GM23338 (cell line): ENCODE measurements around the gene MICAL2. TPM values are rescaled to one million over a fixed set of nuclear protein-coding genes. Genes with fewer than 3 reads are reported as not detected.

Experiments
- ATAC-seq: fragments of 200-7000 bp; cut with Tn5 transposase; 3 replicates; pipeline ENCODE4 v1.9.1; 2020
- DNase-seq: peaks from one replicate; pipeline ENCODE4 v3.0.0-alpha.2; 2015; ENCODE audit warnings: low spot score
- H2AFZ ChIP-seq: fragments of 200-600 bp; sonication (generic); 2 replicates; pipeline ENCODE4 v1.8.0; 2016; ENCODE audit warnings: antibody characterized with exemption, mild to moderate bottlenecking, moderate library complexity
- H3F3A ChIP-seq: fragments of 200-600 bp; sonication (generic); replicated peaks from 2 replicates; pipeline ENCODE4 v1.8.0; 2017; ENCODE audit warnings: antibody characterized with exemption, mixed run types, low read depth
- H3K27ac ChIP-seq: fragments of 200-600 bp; sonication (generic); 2 replicates; pipeline ENCODE4 v1.6.1; 2016; ENCODE audit warnings: low read depth
- H3K27me3 ChIP-seq: fragments of 200-600 bp; sonication (generic); 2 replicates; pipeline ENCODE4 v1.8.0; 2016; ENCODE audit warnings: mild to moderate bottlenecking, mixed run types, moderate library complexity; ENCODE audit not compliant: insufficient read depth
- H3K36me3 ChIP-seq: fragments of 200-600 bp; sonication (generic); 2 replicates; pipeline ENCODE4 v1.8.0; 2016; ENCODE audit warnings: mild to moderate bottlenecking; ENCODE audit not compliant: insufficient read depth
- H3K4me1 ChIP-seq: fragments of 200-600 bp; sonication (generic); 2 replicates; pipeline ENCODE4 v1.8.0; 2016; ENCODE audit warnings: mild to moderate bottlenecking, moderate library complexity; ENCODE audit not compliant: insufficient read depth
- H3K4me2 ChIP-seq: fragments of 200-600 bp; sonication (generic); 2 replicates; pipeline ENCODE4 v1.7.1; 2017; ENCODE audit warnings: mixed run types
- H3K4me3 ChIP-seq: fragments of 200-600 bp; sonication (generic); 2 replicates; pipeline ENCODE4 v1.6.1; 2016; ENCODE audit warnings: mixed run types
- H3K79me2 ChIP-seq: fragments of 200-600 bp; sonication (generic); replicated peaks from 2 replicates; pipeline ENCODE4 v1.8.0; 2017; ENCODE audit warnings: mild to moderate bottlenecking; ENCODE audit not compliant: insufficient read depth
- H3K9me2 ChIP-seq: fragments of 200-600 bp; sonication (generic); 2 replicates; pipeline ENCODE4 v1.8.0; 2017; ENCODE audit not compliant: insufficient read depth
- H4K20me1 ChIP-seq: fragments of 200-600 bp; sonication (generic); replicated peaks from 2 replicates; pipeline ENCODE4 v1.8.0; 2017; ENCODE audit warnings: mild to moderate bottlenecking; ENCODE audit not compliant: insufficient read depth
- H3K27ac Mint-ChIP-seq: 2 replicates; pipeline ENCODE4 v1.8.0; 2020; ENCODE audit warnings: inconsistent platforms, mild to moderate bottlenecking, moderate library complexity, mixed read lengths
- H3K27me3 Mint-ChIP-seq: 3 replicates; pipeline ENCODE4 v1.8.0; 2022; ENCODE audit warnings: low read depth, mild to moderate bottlenecking, moderate library complexity, mixed read lengths, inconsistent platforms; ENCODE audit not compliant: insufficient read depth, poor library complexity
- H3K36me3 Mint-ChIP-seq: 3 replicates; pipeline ENCODE4 v1.8.0; 2021; ENCODE audit warnings: low read depth, mild to moderate bottlenecking, inconsistent platforms, moderate library complexity, mixed read lengths
- H3K4me1 Mint-ChIP-seq: 3 replicates; pipeline ENCODE4 v1.8.0; 2020; ENCODE audit warnings: mild to moderate bottlenecking, inconsistent platforms, mixed read lengths
- H3K4me3 Mint-ChIP-seq: 3 replicates; pipeline ENCODE4 v1.8.0; 2021; ENCODE audit warnings: moderate library complexity, mild to moderate bottlenecking, inconsistent platforms, mixed read lengths
- H3K9me3 Mint-ChIP-seq: 3 replicates; pipeline ENCODE4 v1.8.0; 2020; ENCODE audit warnings: moderate library complexity, mild to moderate bottlenecking, inconsistent platforms, mixed read lengths
- CREB1 ChIP-seq: fragments of 250-450 bp; sonication (Bioruptor Pico); IDR thresholded peaks from 2 replicates; pipeline ENCODE4 v1.5.0; 2020; ENCODE audit warnings: low read depth, mild to moderate bottlenecking, moderate library complexity
- CTCF ChIP-seq, 2 experiments: fragments of 200-600 bp in 1 of 2; sonication (generic) in 1 of 2; conservative IDR thresholded peaks; 2 replicates each; pipeline versions ENCODE4 v1.5.1 to v1.6.1; 2016 to 2017; ENCODE audit warnings: antibody characterized with exemption in 2 of 2, low read depth in 2 of 2, mild to moderate bottlenecking in 2 of 2, moderate library complexity in 1 of 2
- EZH2 ChIP-seq: fragments of 200-600 bp; sonication (generic); IDR thresholded peaks from one replicate; pipeline ENCODE4 v1.8.0; 2017; ENCODE audit warnings: antibody characterized with exemption, mild to moderate bottlenecking, low read depth; ENCODE audit not compliant: unreplicated experiment
- EZH2phosphoT487 ChIP-seq: fragments of 200-600 bp; sonication (generic); IDR thresholded peaks from one replicate; pipeline ENCODE4 v1.8.1; 2018; ENCODE audit warnings: antibody characterized with exemption; ENCODE audit not compliant: unreplicated experiment
- JUNB ChIP-seq: IDR thresholded peaks from one replicate; pipeline ENCODE4 v1.6.1; 2016; ENCODE audit warnings: antibody characterized with exemption; ENCODE audit not compliant: unreplicated experiment
- POLR2AphosphoS5 ChIP-seq: IDR thresholded peaks from 2 replicates; pipeline ENCODE4 v1.6.1; 2016; ENCODE audit warnings: antibody characterized with exemption, low read depth
- STAT1 ChIP-seq: IDR thresholded peaks from one replicate; pipeline ENCODE4 v1.6.1; 2016; ENCODE audit warnings: antibody characterized with exemption; ENCODE audit not compliant: unreplicated experiment
- ZNF114 ChIP-seq: fragments of 250-450 bp; sonication (Bioruptor Pico); IDR thresholded peaks from 2 replicates; pipeline ENCODE4 v1.5.0; 2020; ENCODE audit warnings: mild to moderate bottlenecking, moderate library complexity
- ZNF331 ChIP-seq: fragments of 250-450 bp; sonication (Bioruptor Pico); IDR thresholded peaks from 2 replicates; pipeline ENCODE4 v1.5.0; 2020; ENCODE audit warnings: low read depth, mild to moderate bottlenecking, moderate library complexity
- polyA plus RNA-seq: library from polyadenylated mRNA; unstranded; fragments of >200 nt; fragmentation: Nextera tagmentation; extraction: Ambion mirVana; gene quantifications from 2 replicates; pipeline ENCODE4 v1.2.1, GENCODE V29; 2016
- total RNA-seq: library from RNA; depleted of rRNA; stranded (reverse); fragments of >200 nt; shearing (Covaris generic); gene quantifications from 2 replicates; pipeline ENCODE4 v1.2.3, GENCODE V29; 2014
- TF ChIP-seq, protein P1 (sequence below): IDR thresholded peaks from 2 replicates; pipeline ENCODE4 v1.6.1; 2016; ENCODE audit warnings: antibody characterized with exemption
- TF ChIP-seq, protein P2 (sequence below): IDR thresholded peaks from one replicate; pipeline ENCODE4 v1.6.1; 2018; ENCODE audit warnings: antibody characterized with exemption; ENCODE audit not compliant: unreplicated experiment

The MICAL2 gene
- total and polyA plus RNA-seq, 2 experiments from 2014 or later, result 0.66 to 1.4 TPM

DNA sequence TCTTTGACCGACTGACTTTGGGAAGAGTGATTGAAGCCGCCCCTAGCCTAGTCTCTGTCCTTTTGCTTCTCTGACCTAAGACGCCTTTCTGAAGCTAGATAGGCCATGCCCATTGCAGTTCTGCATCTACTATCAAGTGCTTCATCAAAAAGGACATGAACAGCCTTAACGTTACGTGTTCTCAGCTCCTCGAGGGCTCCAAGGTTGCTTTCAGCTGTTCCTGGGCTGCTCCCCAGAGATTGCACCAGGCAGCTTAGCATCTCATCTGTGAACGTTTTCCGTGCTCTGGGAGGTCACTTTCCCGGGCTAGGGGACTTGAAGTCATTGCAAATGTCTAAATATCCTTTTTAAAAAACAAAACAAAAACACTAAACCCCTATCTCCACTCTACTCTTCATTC is 13.9 kb downstream of the MICAL2 start:
- H3K27me3 Mint-ChIP-seq, result peaks cover 5% of the 10 kb centered on the region
- Histone ChIP-seq H3F3A (no peaks in the 10 kb centered on the region), H3K4me3 (no peak overlapping the region), H2AFZ (no peak overlapping the region), H3K9me2 (no peaks in the 10 kb centered on the region), H3K36me3 (no peaks in the 10 kb centered on the region), H3K27ac (no peak overlapping the region), H4K20me1 (no peaks in the 10 kb centered on the region), H3K4me2 (no peak overlapping the region), H3K27me3 (no peaks in the 10 kb centered on the region), H3K4me1 (no peaks in the 10 kb centered on the region), H3K79me2 (no peaks in the 10 kb centered on the region)
- no peak overlapping the region for H3K27ac Mint-ChIP-seq
- H3K4me3 Mint-ChIP-seq, result no peak overlapping the region; the same call in 2 of the 3 replicates
- peaks cover 8% of the 10 kb centered on the region for H3K4me1 Mint-ChIP-seq
- no peak for DNase-seq
- H3K36me3 Mint-ChIP-seq, result no peaks in the 10 kb centered on the region
- no peak for ATAC-seq
- H3K9me3 Mint-ChIP-seq, result no peaks in the 10 kb centered on the region
- TF ChIP-seq, protein P1, sequence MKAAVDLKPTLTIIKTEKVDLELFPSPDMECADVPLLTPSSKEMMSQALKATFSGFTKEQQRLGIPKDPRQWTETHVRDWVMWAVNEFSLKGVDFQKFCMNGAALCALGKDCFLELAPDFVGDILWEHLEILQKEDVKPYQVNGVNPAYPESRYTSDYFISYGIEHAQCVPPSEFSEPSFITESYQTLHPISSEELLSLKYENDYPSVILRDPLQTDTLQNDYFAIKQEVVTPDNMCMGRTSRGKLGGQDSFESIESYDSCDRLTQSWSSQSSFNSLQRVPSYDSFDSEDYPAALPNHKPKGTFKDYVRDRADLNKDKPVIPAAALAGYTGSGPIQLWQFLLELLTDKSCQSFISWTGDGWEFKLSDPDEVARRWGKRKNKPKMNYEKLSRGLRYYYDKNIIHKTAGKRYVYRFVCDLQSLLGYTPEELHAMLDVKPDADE, result no peak
- TF ChIP-seq POLR2AphosphoS5 (no peak), ZNF331 (CRISPR knock-in tag) (no peak), JUNB (no peak), EZH2phosphoT487 (no peak), CTCF (conservative IDR thresholded peaks at IDR 0.05; ENCODE audit: low read depth in 2 of 2) (no peak), EZH2 (no peak), ZNF114 (no peak)
- TF ChIP-seq, protein P2, sequence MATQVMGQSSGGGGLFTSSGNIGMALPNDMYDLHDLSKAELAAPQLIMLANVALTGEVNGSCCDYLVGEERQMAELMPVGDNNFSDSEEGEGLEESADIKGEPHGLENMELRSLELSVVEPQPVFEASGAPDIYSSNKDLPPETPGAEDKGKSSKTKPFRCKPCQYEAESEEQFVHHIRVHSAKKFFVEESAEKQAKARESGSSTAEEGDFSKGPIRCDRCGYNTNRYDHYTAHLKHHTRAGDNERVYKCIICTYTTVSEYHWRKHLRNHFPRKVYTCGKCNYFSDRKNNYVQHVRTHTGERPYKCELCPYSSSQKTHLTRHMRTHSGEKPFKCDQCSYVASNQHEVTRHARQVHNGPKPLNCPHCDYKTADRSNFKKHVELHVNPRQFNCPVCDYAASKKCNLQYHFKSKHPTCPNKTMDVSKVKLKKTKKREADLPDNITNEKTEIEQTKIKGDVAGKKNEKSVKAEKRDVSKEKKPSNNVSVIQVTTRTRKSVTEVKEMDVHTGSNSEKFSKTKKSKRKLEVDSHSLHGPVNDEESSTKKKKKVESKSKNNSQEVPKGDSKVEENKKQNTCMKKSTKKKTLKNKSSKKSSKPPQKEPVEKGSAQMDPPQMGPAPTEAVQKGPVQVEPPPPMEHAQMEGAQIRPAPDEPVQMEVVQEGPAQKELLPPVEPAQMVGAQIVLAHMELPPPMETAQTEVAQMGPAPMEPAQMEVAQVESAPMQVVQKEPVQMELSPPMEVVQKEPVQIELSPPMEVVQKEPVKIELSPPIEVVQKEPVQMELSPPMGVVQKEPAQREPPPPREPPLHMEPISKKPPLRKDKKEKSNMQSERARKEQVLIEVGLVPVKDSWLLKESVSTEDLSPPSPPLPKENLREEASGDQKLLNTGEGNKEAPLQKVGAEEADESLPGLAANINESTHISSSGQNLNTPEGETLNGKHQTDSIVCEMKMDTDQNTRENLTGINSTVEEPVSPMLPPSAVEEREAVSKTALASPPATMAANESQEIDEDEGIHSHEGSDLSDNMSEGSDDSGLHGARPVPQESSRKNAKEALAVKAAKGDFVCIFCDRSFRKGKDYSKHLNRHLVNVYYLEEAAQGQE, result no peak

DNA sequence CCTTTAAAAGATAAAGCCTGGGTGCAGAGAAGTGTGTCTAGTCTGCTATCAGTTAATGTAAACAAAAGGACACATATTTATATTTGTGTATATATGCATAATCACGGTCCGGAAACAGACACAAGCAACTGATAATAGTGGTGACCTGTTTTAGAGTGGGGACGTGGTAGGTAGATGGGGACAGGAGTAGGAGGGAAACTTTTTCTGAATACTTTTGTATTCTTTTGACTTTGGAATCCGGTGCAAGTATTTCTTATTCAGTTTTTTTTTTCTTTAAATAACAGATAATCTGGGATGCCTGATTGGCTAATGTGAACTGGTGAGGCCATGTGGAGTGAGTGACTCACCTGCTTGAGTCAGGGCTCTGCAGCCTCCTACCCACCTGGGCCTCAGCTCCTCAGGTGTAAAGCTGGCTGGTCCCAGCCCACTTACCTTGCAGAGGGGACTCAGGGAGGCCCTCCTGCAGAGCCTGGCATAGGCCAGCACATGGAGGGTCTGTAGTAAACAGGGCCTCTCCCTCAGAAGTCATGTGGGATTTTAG is 15.3 kb downstream of the MICAL2 start:
- Mint-ChIP-seq H3K27ac (no peak overlapping the region), H3K27me3 (peaks cover 4% of the 10 kb centered on the region), H3K36me3 (no peaks in the 10 kb centered on the region), H3K4me1 (peaks cover 7% of the 10 kb centered on the region), H3K9me3 (no peaks in the 10 kb centered on the region), H3K4me3 (no peak overlapping the region)
- Histone ChIP-seq H3K27me3 (no peaks in the 10 kb centered on the region), H2AFZ (no peak overlapping the region), H3K27ac (no peak overlapping the region), H3K4me3 (no peak overlapping the region), H3K36me3 (no peaks in the 10 kb centered on the region), H3F3A (no peaks in the 10 kb centered on the region), H3K4me2 (no peak overlapping the region), H3K4me1 (no peaks in the 10 kb centered on the region), H4K20me1 (no peaks in the 10 kb centered on the region), H3K79me2 (no peaks in the 10 kb centered on the region), H3K9me2 (no peaks in the 10 kb centered on the region)
- DNase-seq, result no peak
- no peak for ATAC-seq
- TF ChIP-seq CREB1 (CRISPR knock-in tag) (no peak), ZNF114 (no peak), STAT1 (no peak), CTCF (conservative IDR thresholded peaks at IDR 0.05; ENCODE audit: low read depth in 2 of 2) (no peak), ZNF331 (CRISPR knock-in tag) (no peak), EZH2 (no peak), EZH2phosphoT487 (no peak), POLR2AphosphoS5 (no peak)
- TF ChIP-seq, protein P2, result no peak
